ENCODE measurements around the gene QSOX2. TPM values are rescaled to one million over a fixed set of nuclear protein-coding genes. Genes with fewer than 3 reads are reported as not detected.

Gene QSOX2
- total RNA-seq, 1 experiment from 2014 or later = 40.0 TPM

GRCh38 chr9:136231478-136232297 is 13.9 kb downstream of the QSOX2 start:
- no TSS peak for BruUV-seq (replicated peaks)
- no peak for TF ChIP-seq POLR2AphosphoS5 (IDR thresholded peaks at IDR 0.05; ENCODE audit: low read depth, low read length)
- no peak for TF ChIP-seq SIN3A (IDR thresholded peaks at IDR 0.05; ENCODE audit: borderline replicate concordance, insufficient read depth, low read depth, low read length)
- no peak for TF ChIP-seq CTCF (IDR thresholded peaks at IDR 0.05)
- no peak for TF ChIP-seq TCF7L2 (IDR thresholded peaks at IDR 0.05; ENCODE audit: low read depth, low read length)
- TF ChIP-seq REST (IDR thresholded peaks at IDR 0.05; ENCODE audit: insufficient read depth in 1 of 2, low read depth in 2 of 2, low read length in 1 of 2) = no peak
- ATAC-seq (no peak), DNase-seq (ENCODE audit: low read depth, low spot score) (no peak)
- Histone ChIP-seq H3K36me3 (ENCODE audit: control insufficient read depth, insufficient read depth, low read length) (no peaks in the 10 kb centered on the region), H3K4me3 (ENCODE audit: low read depth in 2 of 2, low read length in 2 of 2) (no peak overlapping the region), H3K27me3 (ENCODE audit: control insufficient read depth, insufficient read depth, low read length) (no peaks in the 10 kb centered on the region), H3K4me1 (ENCODE audit: control insufficient read depth, insufficient read depth, low read length) (peaks cover 10% of the 10 kb centered on the region), H3K9me3 (ENCODE audit: control insufficient read depth, insufficient read depth, low read depth, low read length) (no peaks in the 10 kb centered on the region), H3K27ac (ENCODE audit: low read length) (no peak overlapping the region)
- intact Hi-C loops (cut with micrococcal nuclease; ENCODE audit: unreplicated experiment) (no loop called here), in situ Hi-C loops (cut with HindIII; ENCODE audit: low pct_unique_long_range_greater_than_20kb, low sequenced_read_pairs) (no loop called here)
- POLR2A ChIA-PET = no interaction called here
- CTCF ChIA-PET = interaction anchor here (0.6 kb wide), 1 partner anchor 609 kb away, joined by 3 read pairs; no protein-coding TSS in a partner anchor

GRCh38 chr9:136230773-136231172 is 14.8 kb downstream of the QSOX2 start:
- ATAC-seq (no peak), DNase-seq (ENCODE audit: low read depth, low spot score) (no peak)
- TF ChIP-seq POLR2AphosphoS5 (IDR thresholded peaks at IDR 0.05; ENCODE audit: low read depth, low read length) (no peak), CTCF (IDR thresholded peaks at IDR 0.05) (no peak), REST (IDR thresholded peaks at IDR 0.05; ENCODE audit: insufficient read depth in 1 of 2, low read depth in 2 of 2, low read length in 1 of 2) (no peak), SIN3A (IDR thresholded peaks at IDR 0.05; ENCODE audit: borderline replicate concordance, insufficient read depth, low read depth, low read length) (no peak), TCF7L2 (IDR thresholded peaks at IDR 0.05; ENCODE audit: low read depth, low read length) (no peak)
- Histone ChIP-seq H3K4me3 (ENCODE audit: low read depth in 2 of 2, low read length in 2 of 2) (no peak overlapping the region), H3K36me3 (ENCODE audit: control insufficient read depth, insufficient read depth, low read length) (no peaks in the 10 kb centered on the region), H3K27ac (ENCODE audit: low read length) (no peak overlapping the region), H3K27me3 (ENCODE audit: control insufficient read depth, insufficient read depth, low read length) (no peaks in the 10 kb centered on the region), H3K4me1 (ENCODE audit: control insufficient read depth, insufficient read depth, low read length) (peaks cover 10% of the 10 kb centered on the region), H3K9me3 (ENCODE audit: control insufficient read depth, insufficient read depth, low read depth, low read length) (no peaks in the 10 kb centered on the region)
- intact Hi-C loops (cut with micrococcal nuclease; ENCODE audit: unreplicated experiment) = no loop called here
- in situ Hi-C loops (cut with HindIII; ENCODE audit: low pct_unique_long_range_greater_than_20kb, low sequenced_read_pairs) = no loop called here
- ChIA-PET POLR2A (no interaction called here), CTCF (no interaction called here)
- BruUV-seq (replicated peaks) = no TSS peak

All from Panc1 (cell line).